Thyroid gland (tissue), 4 donors: ENCODE measurements around the gene DRAM1. TPM values are rescaled to one million over a fixed set of nuclear protein-coding genes. Genes with fewer than 3 reads are reported as not detected.

Source experiments
- DNase-seq, 2 donors: peaks; one replicate each; pipeline ENCODE4 v3.0.0-alpha.2; 2019
- H3K27ac ChIP-seq, 3 donors: fragments of 200-600 bp; sonication (generic); 1 replicate in 2 of 3; 2 replicates in 1 of 3; pipeline ENCODE4 v1.5.1; 2016 to 2019; ENCODE audit warnings: mild to moderate bottlenecking in 1 of 3, moderate library complexity in 1 of 3
- H3K27me3 ChIP-seq: fragments of 200-600 bp; sonication (generic); one replicate; pipeline ENCODE4 v1.5.1; 2019
- H3K36me3 ChIP-seq, 2 donors: fragments of 200-600 bp; sonication (generic); one replicate each; pipeline ENCODE4 v1.5.1; 2016 to 2019
- H3K4me1 ChIP-seq, 2 donors: fragments of 200-600 bp; sonication (generic); one replicate each; pipeline ENCODE4 v1.5.1; 2017 to 2019
- H3K4me3 ChIP-seq, 3 donors: fragments of 200-600 bp; sonication (generic); replicated peaks in 1 of 3; 1 replicate in 2 of 3; 2 replicates in 1 of 3; pipeline ENCODE4 v1.5.1; 2016; ENCODE audit warnings: mild to moderate bottlenecking in 1 of 3
- H3K9me3 ChIP-seq: fragments of 200-600 bp; sonication (generic); one replicate; pipeline ENCODE4 v1.5.1; 2017
- POLR2A ChIP-seq, 2 donors: fragments of 450-650 bp; IDR thresholded peaks; one replicate each; pipeline ENCODE4 v1.6.1; 2017; ENCODE audit warnings: antibody characterized with exemption in 2 of 2, mild to moderate bottlenecking in 2 of 2, moderate library complexity in 1 of 2
- WGBS, 2 donors: methylation state at CpG; one replicate each; pipeline ENCODE4 v1.1.5; 2017; 5-methylcytosine and 5-hydroxymethylcytosine counted together
- intact Hi-C: fragments of 100-400 bp; cut with DNase I; formaldehyde crosslinking; loops from one replicate; pipeline ENCODE4 v1.15.1; 2023
- total RNA-seq, 4 donors: library from RNA; depleted of rRNA; stranded (reverse); fragments of >200 nt; gene quantifications; one replicate each; pipeline ENCODE4 v1.2.3, GENCODE V29; 2016
- TF ChIP-seq, protein P1 (sequence below), 6 experiments: fragments of 200-600 bp in 3 of 6; fragments of 450-650 bp in 3 of 6; sonication (generic) in 3 of 6; IDR thresholded peaks; one replicate each; pipeline ENCODE4 v1.5.1; 2016 to 2019; ENCODE audit warnings: antibody characterized with exemption in 6 of 6, mild to moderate bottlenecking in 2 of 6, inconsistent platforms in 1 of 6, moderate library complexity in 1 of 6

The DRAM1 gene
- total RNA-seq, 4 donors from 2014 or later: 7.8 to 31.0 (median 14.1) TPM

DNA sequence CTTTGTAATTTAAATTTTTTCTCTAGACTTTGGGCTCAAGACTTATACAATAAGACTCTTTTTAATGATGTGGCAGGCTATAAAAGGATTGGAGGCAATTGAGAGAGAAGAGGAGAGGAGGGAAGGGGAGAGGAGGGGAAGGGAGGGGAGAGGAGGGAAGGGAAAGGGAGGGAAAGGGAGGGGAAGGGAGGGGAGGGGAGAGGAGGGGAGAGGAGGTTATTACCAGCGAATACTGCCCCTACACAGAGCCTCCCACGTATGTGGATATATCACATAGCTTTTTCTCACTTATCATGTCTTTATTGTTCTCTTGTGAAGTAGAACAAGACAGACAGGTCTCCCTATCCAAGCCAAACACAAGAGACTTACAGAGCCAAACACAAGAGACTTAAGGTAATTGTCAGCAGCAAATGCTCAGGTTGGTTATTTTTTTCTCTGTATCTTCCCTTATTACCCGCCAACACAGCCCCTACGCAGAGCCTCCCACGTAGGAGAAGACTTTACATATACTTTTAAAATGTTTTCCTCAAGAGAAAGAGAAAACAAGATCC is 63.1 kb downstream of the DRAM1 start:
- intact Hi-C loops: loop anchor here (10.0 kb wide), 1 partner anchor 814 kb away; no protein-coding TSS in a partner anchor
- H3K9me3 ChIP-seq: no peaks in the 10 kb centered on the region
- 76 to 77% methylated on average over 5 of the region's 5 CpGs for WGBS, 2 donors
- H3K27ac ChIP-seq: peak overlapping the region in 1 of 3 donors; percentile 50
- peaks cover 0 to under 1% of the 10 kb centered on the region in 2 donors for H3K4me1 ChIP-seq
- DNase-seq: no peak
- H3K27me3 ChIP-seq: no peaks in the 10 kb centered on the region
- H3K4me3 ChIP-seq: no peak overlapping the region
- TF ChIP-seq POLR2A (IDR thresholded peaks at IDR 0.05): no peak
- TF ChIP-seq, protein P1, sequence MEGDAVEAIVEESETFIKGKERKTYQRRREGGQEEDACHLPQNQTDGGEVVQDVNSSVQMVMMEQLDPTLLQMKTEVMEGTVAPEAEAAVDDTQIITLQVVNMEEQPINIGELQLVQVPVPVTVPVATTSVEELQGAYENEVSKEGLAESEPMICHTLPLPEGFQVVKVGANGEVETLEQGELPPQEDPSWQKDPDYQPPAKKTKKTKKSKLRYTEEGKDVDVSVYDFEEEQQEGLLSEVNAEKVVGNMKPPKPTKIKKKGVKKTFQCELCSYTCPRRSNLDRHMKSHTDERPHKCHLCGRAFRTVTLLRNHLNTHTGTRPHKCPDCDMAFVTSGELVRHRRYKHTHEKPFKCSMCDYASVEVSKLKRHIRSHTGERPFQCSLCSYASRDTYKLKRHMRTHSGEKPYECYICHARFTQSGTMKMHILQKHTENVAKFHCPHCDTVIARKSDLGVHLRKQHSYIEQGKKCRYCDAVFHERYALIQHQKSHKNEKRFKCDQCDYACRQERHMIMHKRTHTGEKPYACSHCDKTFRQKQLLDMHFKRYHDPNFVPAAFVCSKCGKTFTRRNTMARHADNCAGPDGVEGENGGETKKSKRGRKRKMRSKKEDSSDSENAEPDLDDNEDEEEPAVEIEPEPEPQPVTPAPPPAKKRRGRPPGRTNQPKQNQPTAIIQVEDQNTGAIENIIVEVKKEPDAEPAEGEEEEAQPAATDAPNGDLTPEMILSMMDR (IDR thresholded peaks at IDR 0.05): no peak
- H3K36me3 ChIP-seq: no peaks in the 10 kb centered on the region

DNA sequence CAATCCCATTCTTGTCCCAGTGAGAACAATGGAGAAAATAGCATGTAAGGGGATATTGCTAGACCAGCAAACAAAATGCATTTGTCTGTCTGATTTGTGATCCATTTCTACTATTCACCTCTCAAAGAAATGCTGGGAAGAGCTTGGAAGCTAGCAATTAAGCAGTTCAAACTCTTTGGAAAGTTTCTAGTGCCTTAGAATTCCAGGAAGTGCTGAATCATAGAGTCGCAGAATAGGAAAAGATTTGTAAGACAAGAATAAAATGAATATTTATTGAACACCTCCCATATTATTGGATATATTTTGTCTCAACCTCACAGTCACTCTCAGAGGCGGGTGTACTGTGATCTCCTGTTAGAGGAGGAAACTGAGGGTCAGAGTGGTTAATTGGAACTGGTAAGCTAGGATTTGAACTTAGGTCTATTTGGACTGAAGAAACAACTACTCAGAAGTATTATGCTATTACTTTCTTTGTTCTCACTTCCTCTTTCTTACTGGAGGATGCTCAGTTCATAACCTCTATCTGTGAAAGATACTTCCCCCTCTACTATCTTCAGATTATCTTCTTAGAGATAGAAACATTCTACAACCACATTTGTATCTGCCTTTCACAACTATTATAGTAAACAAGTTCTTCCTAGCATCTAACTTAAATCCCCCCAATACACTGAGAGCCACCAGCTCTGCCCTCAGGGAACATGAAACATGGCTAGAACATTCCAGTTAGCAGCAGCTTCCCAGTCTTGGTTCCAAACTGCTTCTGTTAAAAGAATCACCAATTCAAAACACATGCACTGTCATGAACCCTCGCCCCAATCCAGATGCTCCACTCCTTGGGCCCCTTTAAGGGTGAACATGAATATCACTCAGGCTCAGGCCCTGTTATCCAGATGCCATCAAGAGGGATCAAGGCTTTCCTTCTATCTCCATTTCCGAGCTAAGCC is 64.2 kb downstream of the DRAM1 start:
- Histone ChIP-seq H3K27me3 (no peaks in the 10 kb centered on the region), H3K4me1 (no peaks in the 10 kb centered on the region), H3K4me3 (no peak overlapping the region), H3K36me3 (no peaks in the 10 kb centered on the region), H3K9me3 (no peaks in the 10 kb centered on the region), H3K27ac (no peak overlapping the region)
- no peak for TF ChIP-seq POLR2A (IDR thresholded peaks at IDR 0.05)
- TF ChIP-seq, protein P1 (IDR thresholded peaks at IDR 0.05): no peak
- intact Hi-C loops: loop anchor here (10.0 kb wide), 1 partner anchor 813 kb away; no protein-coding TSS in a partner anchor
- no peak for DNase-seq
- 79 to 84% methylated on average over 4 of the region's 4 CpGs for WGBS, 2 donors

DNA sequence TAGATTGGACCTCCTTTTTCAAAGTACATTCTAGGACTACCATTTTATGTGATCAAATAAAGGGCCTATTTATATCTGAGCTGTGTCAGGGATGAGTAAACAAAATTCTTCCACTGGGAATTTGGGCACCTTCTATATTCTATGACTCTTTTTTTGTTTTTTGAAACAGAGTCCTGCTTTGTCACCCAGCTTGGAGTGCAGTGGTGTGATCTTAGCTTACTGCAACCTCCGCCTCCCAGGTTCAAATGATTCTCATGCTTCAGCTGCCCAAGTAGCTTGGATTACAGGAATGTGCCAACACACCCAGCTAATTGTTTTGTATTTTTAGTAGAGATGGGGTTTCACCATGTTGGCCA is 64.8 kb downstream of the DRAM1 start:
- no peaks in the 10 kb centered on the region for H3K36me3 ChIP-seq
- H3K27me3 ChIP-seq: no peaks in the 10 kb centered on the region
- TF ChIP-seq, protein P1 (IDR thresholded peaks at IDR 0.05): no peak
- no peak for TF ChIP-seq POLR2A (IDR thresholded peaks at IDR 0.05)
- intact Hi-C loops: loop anchor here (10.0 kb wide), 1 partner anchor 813 kb away; no protein-coding TSS in a partner anchor
- no peak overlapping the region for H3K4me3 ChIP-seq
- WGBS, 2 donors: 95 to 96% methylated on average over 1 of the region's 1 CpG
- H3K4me1 ChIP-seq: no peaks in the 10 kb centered on the region
- no peaks in the 10 kb centered on the region for H3K9me3 ChIP-seq
- H3K27ac ChIP-seq: no peak overlapping the region
- DNase-seq: no peak

DNA sequence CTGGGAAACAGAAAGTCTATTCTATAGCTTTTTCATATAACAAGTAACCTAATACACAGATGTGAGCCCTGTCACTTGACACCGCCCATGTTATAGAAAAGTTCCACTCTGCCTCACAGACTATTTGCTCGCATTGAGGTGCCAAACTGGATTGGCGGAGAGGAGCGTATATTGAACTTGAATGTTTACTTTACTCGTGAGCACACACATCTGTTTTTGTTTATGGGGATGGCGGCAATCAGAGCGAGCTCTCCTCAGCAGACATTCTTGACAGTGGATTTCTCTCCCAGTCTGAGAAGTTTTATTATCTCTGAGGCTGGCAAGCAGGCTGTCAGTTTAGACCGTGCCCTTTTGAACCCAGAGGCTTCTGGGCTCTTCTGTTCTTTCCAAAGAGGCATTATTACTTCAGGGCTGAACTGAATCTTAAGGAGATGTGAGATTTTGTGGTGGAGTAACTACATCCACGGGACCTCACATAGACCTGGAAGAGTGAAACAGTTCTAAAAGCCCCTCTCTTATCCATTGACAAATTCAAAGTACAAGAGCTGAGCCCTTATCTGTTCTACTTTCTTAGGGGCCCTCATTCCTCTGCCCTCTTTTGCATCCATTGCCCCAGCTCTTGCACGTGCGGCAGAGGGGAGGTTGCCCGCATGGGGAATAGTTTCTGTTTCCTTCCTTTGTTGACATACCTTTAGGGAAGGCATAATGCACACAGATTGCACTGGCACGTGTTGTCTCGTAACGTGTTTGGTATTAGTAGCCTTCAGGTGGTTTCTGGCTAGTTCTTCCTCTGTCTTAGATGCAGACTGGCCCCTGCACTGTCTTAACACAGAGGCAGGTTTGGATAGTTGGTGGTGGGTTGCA is 68.2 kb downstream of the DRAM1 start:
- no peaks in the 10 kb centered on the region for H3K9me3 ChIP-seq
- H3K4me1 ChIP-seq: no peaks in the 10 kb centered on the region
- no peak for TF ChIP-seq POLR2A (IDR thresholded peaks at IDR 0.05)
- TF ChIP-seq, protein P1 (IDR thresholded peaks at IDR 0.05): no peak
- no peaks in the 10 kb centered on the region for H3K27me3 ChIP-seq
- H3K27ac ChIP-seq: no peak overlapping the region
- H3K4me3 ChIP-seq: no peak overlapping the region
- no peaks in the 10 kb centered on the region for H3K36me3 ChIP-seq
- DNase-seq: no peak
- intact Hi-C loops: loop anchor here (10.0 kb wide), 1 partner anchor 809 kb away; no protein-coding TSS in a partner anchor
- WGBS, 2 donors: 70 to 71% methylated on average over 15 of the region's 15 CpGs
